ENCODE data around the gene OSBPL7. TPM values are rescaled to one million over a fixed set of nuclear protein-coding genes. Genes with fewer than 3 reads are reported as not detected.

Gene OSBPL7
- total and polyA plus RNA-seq, 2 donors (not counting 3 experiments of a cell fraction or from before 2014, with no cell fraction given): 16.2 to 29.1 TPM

DNA sequence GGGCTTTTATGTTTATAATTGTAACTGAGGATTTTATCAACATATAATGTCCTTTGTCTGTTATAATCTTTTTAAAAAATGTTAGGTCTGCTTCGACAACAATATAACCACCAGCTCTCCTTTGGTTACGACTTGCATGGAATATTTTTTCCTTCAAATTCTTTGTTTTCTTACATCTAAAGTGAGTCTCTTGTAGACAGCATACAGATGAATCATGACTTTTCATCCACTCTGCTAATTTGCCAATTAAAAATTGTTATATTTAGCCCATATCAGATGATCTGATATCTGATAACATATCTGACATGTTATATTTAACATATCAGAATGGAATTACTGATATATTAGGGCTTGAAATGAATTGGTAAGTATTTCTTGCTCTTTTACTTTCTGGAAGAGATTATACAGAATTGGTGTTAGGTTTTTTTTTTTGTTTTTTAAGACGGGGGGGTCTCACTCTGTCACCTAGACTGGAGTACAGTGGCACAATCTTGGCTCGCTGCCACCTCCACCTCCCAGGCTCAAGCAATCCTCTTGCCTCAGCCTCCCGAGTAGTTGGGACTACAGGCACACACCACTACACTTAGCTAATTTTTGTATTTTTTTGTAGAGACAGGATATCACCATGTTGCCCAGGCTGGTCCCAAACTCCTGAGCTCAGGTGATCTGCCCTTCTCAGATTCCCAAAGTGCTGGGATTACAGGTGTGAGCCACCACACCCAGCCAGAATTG is 61.0 kb downstream of the OSBPL7 start:
- no peak overlapping the region for H3K4me3 ChIP-seq (replicated peaks in 1 of 3; ENCODE audit: insufficient read depth in 1 of 3, low read depth in 1 of 3, low read length in 3 of 3)
- H3K9me3 ChIP-seq (replicated peaks; ENCODE audit: control insufficient read depth, insufficient read depth, low read length): no peaks in the 10 kb centered on the region
- H2AFZ ChIP-seq (ENCODE audit: low read depth, low read length): no peak overlapping the region
- no peaks in the 10 kb centered on the region for H3K36me3 ChIP-seq (ENCODE audit: control insufficient read depth in 2 of 2, extremely low read depth in 1 of 2, insufficient read depth in 2 of 2, low read length in 2 of 2)
- FAIRE-seq (no peak), DNase-seq (ENCODE audit: low read depth, low spot score) (no peak)
- H3K4me2 ChIP-seq (ENCODE audit: insufficient read depth, low read length): no peak overlapping the region
- intact Hi-C loops (cut with micrococcal nuclease) (no loop called here), dilution Hi-C loops (cut with MboI; ENCODE audit: extremely low pct_ligation_motif_present, low sequenced_read_pairs) (no loop called here)
- no TSS peak for BruUV-seq (replicated peaks)
- H3K9me1 ChIP-seq (replicated peaks; ENCODE audit: control insufficient read depth, extremely low read depth, insufficient read depth, low read length): no peaks in the 10 kb centered on the region
- no peak overlapping the region for H3K9ac ChIP-seq (replicated peaks; ENCODE audit: extremely low read depth, insufficient read depth, low read length)
- CTCF ChIA-PET: no interaction called here
- no peaks in the 10 kb centered on the region for H3K79me2 ChIP-seq (ENCODE audit: control insufficient read depth, insufficient read depth, low read length)
- no peaks in the 10 kb centered on the region for H3K4me1 ChIP-seq (ENCODE audit: control insufficient read depth, extremely low read depth, insufficient read depth, low read length)
- H3K27me3 ChIP-seq (ENCODE audit: control insufficient read depth in 2 of 2, insufficient read depth in 2 of 2, low read length in 2 of 2): peaks cover 1 to 11% of the 10 kb centered on the region in 2 experiments
- H4K20me1 ChIP-seq (replicated peaks; ENCODE audit: control insufficient read depth, extremely low read depth, insufficient read depth, low read length): no peaks in the 10 kb centered on the region
- TF ChIP-seq GATA2 (IDR thresholded peaks at IDR 0.05; ENCODE audit: insufficient read depth, insufficient read length, low read depth, low read length) (no peak), POLR2AphosphoS5 (IDR thresholded peaks at IDR 0.05; ENCODE audit: insufficient read depth, low read depth, low read length) (no peak)
- TF ChIP-seq, protein P1, sequence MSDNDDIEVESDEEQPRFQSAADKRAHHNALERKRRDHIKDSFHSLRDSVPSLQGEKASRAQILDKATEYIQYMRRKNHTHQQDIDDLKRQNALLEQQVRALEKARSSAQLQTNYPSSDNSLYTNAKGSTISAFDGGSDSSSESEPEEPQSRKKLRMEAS (IDR thresholded peaks at IDR 0.05; ENCODE audit: insufficient read depth, insufficient read length): no peak
- POLR2A ChIA-PET: no interaction called here
- no peak overlapping the region for H3K27ac ChIP-seq (ENCODE audit: insufficient read depth, low read depth, low read length)

DNA sequence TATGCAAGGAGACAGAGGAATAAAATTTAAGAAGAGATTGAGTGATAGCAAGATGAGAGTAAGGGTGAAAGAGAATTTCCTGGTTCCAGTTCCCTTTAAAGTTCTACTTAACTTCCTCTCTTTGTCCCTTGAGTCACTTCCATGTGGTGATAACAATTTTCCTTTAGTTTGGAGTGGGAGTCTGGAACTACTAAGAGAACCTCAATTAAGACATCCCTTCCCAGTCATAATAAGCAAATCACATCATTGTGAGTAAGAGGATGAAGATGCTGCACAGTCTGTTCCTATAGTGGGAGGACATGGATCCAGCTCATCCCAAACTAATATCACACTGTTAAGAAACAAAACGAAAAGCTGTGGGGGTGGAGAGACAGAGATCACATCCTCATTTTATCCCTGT is 64.2 kb downstream of the OSBPL7 start:
- BruUV-seq (replicated peaks): no TSS peak
- CTCF ChIA-PET: interaction anchor here (1.0 to 1.1 kb wide), 2 partner anchors 11 to 17 kb away, joined by 3 read pairs; no protein-coding TSS in a partner anchor
- intact Hi-C loops (cut with micrococcal nuclease): no loop called here

More for the DNA sequence above, 64.2 kb downstream of the OSBPL7 start:
- H3K36me3 ChIP-seq (ENCODE audit: control insufficient read depth in 2 of 2, extremely low read depth in 1 of 2, insufficient read depth in 2 of 2, low read length in 2 of 2): no peaks in the 10 kb centered on the region
- H3K27ac ChIP-seq (ENCODE audit: insufficient read depth, low read depth, low read length): no peak overlapping the region
- no peaks in the 10 kb centered on the region for H3K9me1 ChIP-seq (replicated peaks; ENCODE audit: control insufficient read depth, extremely low read depth, insufficient read depth, low read length)
- H2AFZ ChIP-seq (ENCODE audit: low read depth, low read length): no peak overlapping the region
- dilution Hi-C loops (cut with MboI; ENCODE audit: extremely low pct_ligation_motif_present, low sequenced_read_pairs): no loop called here
- no peak for FAIRE-seq
- H3K4me3 ChIP-seq (replicated peaks in 1 of 3; ENCODE audit: insufficient read depth in 1 of 3, low read depth in 1 of 3, low read length in 3 of 3): no peak overlapping the region
- no peaks in the 10 kb centered on the region for H3K9me3 ChIP-seq (replicated peaks; ENCODE audit: control insufficient read depth, insufficient read depth, low read length)
- H3K79me2 ChIP-seq (ENCODE audit: control insufficient read depth, insufficient read depth, low read length): no peaks in the 10 kb centered on the region
- no peak for TF ChIP-seq GATA2 (IDR thresholded peaks at IDR 0.05; ENCODE audit: insufficient read depth, insufficient read length, low read depth, low read length)
- TF ChIP-seq, protein P1 (IDR thresholded peaks at IDR 0.05; ENCODE audit: insufficient read depth, insufficient read length): no peak
- TF ChIP-seq FOS (IDR thresholded peaks at IDR 0.05; ENCODE audit: borderline replicate concordance, insufficient read depth, low read length): no peak
- TF ChIP-seq POLR2A (IDR thresholded peaks at IDR 0.05; ENCODE audit: low read depth, low read length): no peak
- no peak for TF ChIP-seq EZH2 (IDR thresholded peaks at IDR 0.05; ENCODE audit: borderline replicate concordance, low read depth, low read length, severe bottlenecking)
- TF ChIP-seq, protein P2, sequence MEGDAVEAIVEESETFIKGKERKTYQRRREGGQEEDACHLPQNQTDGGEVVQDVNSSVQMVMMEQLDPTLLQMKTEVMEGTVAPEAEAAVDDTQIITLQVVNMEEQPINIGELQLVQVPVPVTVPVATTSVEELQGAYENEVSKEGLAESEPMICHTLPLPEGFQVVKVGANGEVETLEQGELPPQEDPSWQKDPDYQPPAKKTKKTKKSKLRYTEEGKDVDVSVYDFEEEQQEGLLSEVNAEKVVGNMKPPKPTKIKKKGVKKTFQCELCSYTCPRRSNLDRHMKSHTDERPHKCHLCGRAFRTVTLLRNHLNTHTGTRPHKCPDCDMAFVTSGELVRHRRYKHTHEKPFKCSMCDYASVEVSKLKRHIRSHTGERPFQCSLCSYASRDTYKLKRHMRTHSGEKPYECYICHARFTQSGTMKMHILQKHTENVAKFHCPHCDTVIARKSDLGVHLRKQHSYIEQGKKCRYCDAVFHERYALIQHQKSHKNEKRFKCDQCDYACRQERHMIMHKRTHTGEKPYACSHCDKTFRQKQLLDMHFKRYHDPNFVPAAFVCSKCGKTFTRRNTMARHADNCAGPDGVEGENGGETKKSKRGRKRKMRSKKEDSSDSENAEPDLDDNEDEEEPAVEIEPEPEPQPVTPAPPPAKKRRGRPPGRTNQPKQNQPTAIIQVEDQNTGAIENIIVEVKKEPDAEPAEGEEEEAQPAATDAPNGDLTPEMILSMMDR (IDR thresholded peaks at IDR 0.05; ENCODE audit: extremely low read depth in 1 of 2, insufficient read depth in 1 of 2, low read depth in 1 of 2, low read length in 2 of 2): no peak
- TF ChIP-seq POLR2AphosphoS5 (IDR thresholded peaks at IDR 0.05; ENCODE audit: insufficient read depth, low read depth, low read length): no peak
- peaks cover 0 to 8% of the 10 kb centered on the region in 2 experiments for H3K27me3 ChIP-seq (ENCODE audit: control insufficient read depth in 2 of 2, insufficient read depth in 2 of 2, low read length in 2 of 2)
- no peak overlapping the region for H3K9ac ChIP-seq (replicated peaks; ENCODE audit: extremely low read depth, insufficient read depth, low read length)
- no peaks in the 10 kb centered on the region for H3K4me1 ChIP-seq (ENCODE audit: control insufficient read depth, extremely low read depth, insufficient read depth, low read length)
- H4K20me1 ChIP-seq (replicated peaks; ENCODE audit: control insufficient read depth, extremely low read depth, insufficient read depth, low read length): no peaks in the 10 kb centered on the region
- DNase-seq (ENCODE audit: low read depth, low spot score): no peak
- POLR2A ChIA-PET: no interaction called here
- H3K4me2 ChIP-seq (ENCODE audit: insufficient read depth, low read length): no peak overlapping the region
